HEK293 (cell line): ENCODE results near the gene DHPS.

Source experiments
- MYNN ChIP-seq: fragments of 450-650 bp; formaldehyde crosslinking; IDR thresholded peaks from 2 replicates; pipeline ENCODE4 v1.5.1; 2016; ENCODE audit warnings: missing biosample characterization, missing genetic modification characterization, borderline replicate concordance
- ZBTB21 ChIP-seq: fragments of 450-650 bp; formaldehyde crosslinking; IDR thresholded peaks from 2 replicates; pipeline ENCODE4 v1.5.1; 2017; ENCODE audit warnings: missing biosample characterization, missing genetic modification characterization
- ZNF121 ChIP-seq: fragments of 450-650 bp; formaldehyde crosslinking; IDR thresholded peaks from 2 replicates; pipeline ENCODE4 v1.5.1; 2016; ENCODE audit warnings: missing biosample characterization, missing genetic modification characterization
- ZNF138 ChIP-seq: fragments of 450-650 bp; formaldehyde crosslinking; IDR thresholded peaks from 2 replicates; pipeline ENCODE4 v1.5.1; 2016; ENCODE audit warnings: missing biosample characterization, missing genetic modification characterization, borderline replicate concordance
- ZNF211 ChIP-seq: fragments of 450-650 bp; formaldehyde crosslinking; IDR thresholded peaks from 2 replicates; pipeline ENCODE4 v1.5.1; 2016; ENCODE audit warnings: low read depth, missing biosample characterization, missing genetic modification characterization
- ZNF335 ChIP-seq: fragments of 450-650 bp; formaldehyde crosslinking; conservative IDR thresholded peaks from 2 replicates; pipeline ENCODE4 v1.5.1; 2016; ENCODE audit warnings: missing biosample characterization, missing genetic modification characterization
- ZNF510 ChIP-seq: fragments of 450-650 bp; formaldehyde crosslinking; IDR thresholded peaks from 2 replicates; pipeline ENCODE4 v1.5.1; 2018; ENCODE audit warnings: mild to moderate bottlenecking, missing genetic modification characterization, missing biosample characterization; ENCODE audit not compliant: insufficient replicate concordance
- ZNF521 ChIP-seq: fragments of 450-650 bp; formaldehyde crosslinking; IDR thresholded peaks from 2 replicates; pipeline ENCODE4 v1.5.1; 2017; ENCODE audit warnings: missing biosample characterization, mild to moderate bottlenecking, missing genetic modification characterization
- ZNF585B ChIP-seq: fragments of 450-650 bp; formaldehyde crosslinking; IDR thresholded peaks from 2 replicates; pipeline ENCODE4 v1.5.1; 2016; ENCODE audit warnings: missing biosample characterization, missing genetic modification characterization
- ZNF777 ChIP-seq: fragments of 450-650 bp; formaldehyde crosslinking; IDR thresholded peaks from 2 replicates; pipeline ENCODE4 v1.5.1; 2017; ENCODE audit warnings: missing biosample characterization, missing genetic modification characterization, borderline replicate concordance
- TF ChIP-seq, protein P1 (sequence below): fragments of 450-650 bp; formaldehyde crosslinking; IDR thresholded peaks from 2 replicates; pipeline ENCODE4 v1.5.1; 2016; ENCODE audit warnings: missing biosample characterization, missing genetic modification characterization
- TF ChIP-seq, protein P2 (sequence below): fragments of 450-650 bp; formaldehyde crosslinking; IDR thresholded peaks from 2 replicates; pipeline ENCODE4 v1.5.1; 2016; ENCODE audit warnings: missing biosample characterization, missing genetic modification characterization
- TF ChIP-seq, protein P3 (sequence below): fragments of 450-650 bp; formaldehyde crosslinking; IDR thresholded peaks from 2 replicates; pipeline ENCODE4 v1.5.1; 2016; ENCODE audit warnings: missing biosample characterization, missing genetic modification characterization
- TF ChIP-seq, protein P4 (sequence below): fragments of 450-650 bp; formaldehyde crosslinking; IDR thresholded peaks from 2 replicates; pipeline ENCODE4 v1.5.1; 2017; ENCODE audit warnings: missing biosample characterization, missing genetic modification characterization

DNA sequence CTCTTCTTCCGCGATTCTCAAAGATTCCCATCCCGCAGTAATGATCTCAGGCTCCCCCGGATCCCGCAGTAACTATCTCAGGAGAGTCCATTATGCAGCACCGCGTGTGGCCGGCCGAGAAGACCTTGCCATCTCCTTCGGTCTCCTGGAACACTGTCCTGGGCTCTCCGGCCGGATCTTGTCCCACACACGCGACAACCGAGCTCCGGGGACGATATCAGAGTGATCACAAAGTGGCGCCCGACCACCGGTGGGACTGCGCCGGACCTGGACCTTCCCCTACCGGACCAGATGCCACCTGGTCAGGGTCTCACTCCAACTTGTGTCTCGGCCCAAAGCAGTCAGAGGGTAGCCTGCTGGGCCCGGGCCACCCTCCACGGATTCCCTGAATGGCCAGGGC lies 39.2 kb downstream of the DHPS start:
- TF ChIP-seq ZNF121 (tag by site-specific recombination), result no peak
- TF ChIP-seq, protein P1, sequence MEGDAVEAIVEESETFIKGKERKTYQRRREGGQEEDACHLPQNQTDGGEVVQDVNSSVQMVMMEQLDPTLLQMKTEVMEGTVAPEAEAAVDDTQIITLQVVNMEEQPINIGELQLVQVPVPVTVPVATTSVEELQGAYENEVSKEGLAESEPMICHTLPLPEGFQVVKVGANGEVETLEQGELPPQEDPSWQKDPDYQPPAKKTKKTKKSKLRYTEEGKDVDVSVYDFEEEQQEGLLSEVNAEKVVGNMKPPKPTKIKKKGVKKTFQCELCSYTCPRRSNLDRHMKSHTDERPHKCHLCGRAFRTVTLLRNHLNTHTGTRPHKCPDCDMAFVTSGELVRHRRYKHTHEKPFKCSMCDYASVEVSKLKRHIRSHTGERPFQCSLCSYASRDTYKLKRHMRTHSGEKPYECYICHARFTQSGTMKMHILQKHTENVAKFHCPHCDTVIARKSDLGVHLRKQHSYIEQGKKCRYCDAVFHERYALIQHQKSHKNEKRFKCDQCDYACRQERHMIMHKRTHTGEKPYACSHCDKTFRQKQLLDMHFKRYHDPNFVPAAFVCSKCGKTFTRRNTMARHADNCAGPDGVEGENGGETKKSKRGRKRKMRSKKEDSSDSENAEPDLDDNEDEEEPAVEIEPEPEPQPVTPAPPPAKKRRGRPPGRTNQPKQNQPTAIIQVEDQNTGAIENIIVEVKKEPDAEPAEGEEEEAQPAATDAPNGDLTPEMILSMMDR (tag by site-specific recombination), result no peak
- TF ChIP-seq ZNF585B (tag by site-specific recombination), result no peak
- no peak for TF ChIP-seq ZNF138
- TF ChIP-seq ZNF335 (tag by site-specific recombination), result no peak
- TF ChIP-seq, protein P2, sequence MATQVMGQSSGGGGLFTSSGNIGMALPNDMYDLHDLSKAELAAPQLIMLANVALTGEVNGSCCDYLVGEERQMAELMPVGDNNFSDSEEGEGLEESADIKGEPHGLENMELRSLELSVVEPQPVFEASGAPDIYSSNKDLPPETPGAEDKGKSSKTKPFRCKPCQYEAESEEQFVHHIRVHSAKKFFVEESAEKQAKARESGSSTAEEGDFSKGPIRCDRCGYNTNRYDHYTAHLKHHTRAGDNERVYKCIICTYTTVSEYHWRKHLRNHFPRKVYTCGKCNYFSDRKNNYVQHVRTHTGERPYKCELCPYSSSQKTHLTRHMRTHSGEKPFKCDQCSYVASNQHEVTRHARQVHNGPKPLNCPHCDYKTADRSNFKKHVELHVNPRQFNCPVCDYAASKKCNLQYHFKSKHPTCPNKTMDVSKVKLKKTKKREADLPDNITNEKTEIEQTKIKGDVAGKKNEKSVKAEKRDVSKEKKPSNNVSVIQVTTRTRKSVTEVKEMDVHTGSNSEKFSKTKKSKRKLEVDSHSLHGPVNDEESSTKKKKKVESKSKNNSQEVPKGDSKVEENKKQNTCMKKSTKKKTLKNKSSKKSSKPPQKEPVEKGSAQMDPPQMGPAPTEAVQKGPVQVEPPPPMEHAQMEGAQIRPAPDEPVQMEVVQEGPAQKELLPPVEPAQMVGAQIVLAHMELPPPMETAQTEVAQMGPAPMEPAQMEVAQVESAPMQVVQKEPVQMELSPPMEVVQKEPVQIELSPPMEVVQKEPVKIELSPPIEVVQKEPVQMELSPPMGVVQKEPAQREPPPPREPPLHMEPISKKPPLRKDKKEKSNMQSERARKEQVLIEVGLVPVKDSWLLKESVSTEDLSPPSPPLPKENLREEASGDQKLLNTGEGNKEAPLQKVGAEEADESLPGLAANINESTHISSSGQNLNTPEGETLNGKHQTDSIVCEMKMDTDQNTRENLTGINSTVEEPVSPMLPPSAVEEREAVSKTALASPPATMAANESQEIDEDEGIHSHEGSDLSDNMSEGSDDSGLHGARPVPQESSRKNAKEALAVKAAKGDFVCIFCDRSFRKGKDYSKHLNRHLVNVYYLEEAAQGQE (tag by site-specific recombination), result no peak
- TF ChIP-seq, protein P3, sequence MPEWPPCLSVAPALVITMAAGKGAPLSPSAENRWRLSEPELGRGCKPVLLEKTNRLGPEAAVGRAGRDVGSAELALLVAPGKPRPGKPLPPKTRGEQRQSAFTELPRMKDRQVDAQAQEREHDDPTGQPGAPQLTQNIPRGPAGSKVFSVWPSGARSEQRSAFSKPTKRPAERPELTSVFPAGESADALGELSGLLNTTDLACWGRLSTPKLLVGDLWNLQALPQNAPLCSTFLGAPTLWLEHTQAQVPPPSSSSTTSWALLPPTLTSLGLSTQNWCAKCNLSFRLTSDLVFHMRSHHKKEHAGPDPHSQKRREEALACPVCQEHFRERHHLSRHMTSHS (tag by site-specific recombination), result no peak
- no peak for TF ChIP-seq ZBTB21 (tag by site-specific recombination)
- TF ChIP-seq ZNF510 (tag by site-specific recombination), result no peak
- TF ChIP-seq MYNN (tag by site-specific recombination), result no peak
- no peak for TF ChIP-seq ZNF211 (tag by site-specific recombination)
- TF ChIP-seq ZNF777 (tag by site-specific recombination), result no peak
- TF ChIP-seq, protein P4, sequence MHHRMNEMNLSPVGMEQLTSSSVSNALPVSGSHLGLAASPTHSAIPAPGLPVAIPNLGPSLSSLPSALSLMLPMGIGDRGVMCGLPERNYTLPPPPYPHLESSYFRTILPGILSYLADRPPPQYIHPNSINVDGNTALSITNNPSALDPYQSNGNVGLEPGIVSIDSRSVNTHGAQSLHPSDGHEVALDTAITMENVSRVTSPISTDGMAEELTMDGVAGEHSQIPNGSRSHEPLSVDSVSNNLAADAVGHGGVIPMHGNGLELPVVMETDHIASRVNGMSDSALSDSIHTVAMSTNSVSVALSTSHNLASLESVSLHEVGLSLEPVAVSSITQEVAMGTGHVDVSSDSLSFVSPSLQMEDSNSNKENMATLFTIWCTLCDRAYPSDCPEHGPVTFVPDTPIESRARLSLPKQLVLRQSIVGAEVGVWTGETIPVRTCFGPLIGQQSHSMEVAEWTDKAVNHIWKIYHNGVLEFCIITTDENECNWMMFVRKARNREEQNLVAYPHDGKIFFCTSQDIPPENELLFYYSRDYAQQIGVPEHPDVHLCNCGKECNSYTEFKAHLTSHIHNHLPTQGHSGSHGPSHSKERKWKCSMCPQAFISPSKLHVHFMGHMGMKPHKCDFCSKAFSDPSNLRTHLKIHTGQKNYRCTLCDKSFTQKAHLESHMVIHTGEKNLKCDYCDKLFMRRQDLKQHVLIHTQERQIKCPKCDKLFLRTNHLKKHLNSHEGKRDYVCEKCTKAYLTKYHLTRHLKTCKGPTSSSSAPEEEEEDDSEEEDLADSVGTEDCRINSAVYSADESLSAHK, result no peak
- TF ChIP-seq ZNF521 (tag by site-specific recombination), result no peak
